Activated CD8-positive, alpha-beta memory T cell treated with anti-CD3 and anti-CD28 coated beads, Interleukin-2, amount 50 U/mL, for 24 hours (primary cell): ENCODE data around the gene FOXO1.
A peak's percentile ranks its signal among the peaks of the same experiment; 100 is the strongest.

Source experiments
- DNase-seq: peaks from one replicate; pipeline ENCODE4 v3.0.0-alpha.2; 2020; ENCODE audit errors: extremely low read depth

The FOXO1 gene

DNA sequence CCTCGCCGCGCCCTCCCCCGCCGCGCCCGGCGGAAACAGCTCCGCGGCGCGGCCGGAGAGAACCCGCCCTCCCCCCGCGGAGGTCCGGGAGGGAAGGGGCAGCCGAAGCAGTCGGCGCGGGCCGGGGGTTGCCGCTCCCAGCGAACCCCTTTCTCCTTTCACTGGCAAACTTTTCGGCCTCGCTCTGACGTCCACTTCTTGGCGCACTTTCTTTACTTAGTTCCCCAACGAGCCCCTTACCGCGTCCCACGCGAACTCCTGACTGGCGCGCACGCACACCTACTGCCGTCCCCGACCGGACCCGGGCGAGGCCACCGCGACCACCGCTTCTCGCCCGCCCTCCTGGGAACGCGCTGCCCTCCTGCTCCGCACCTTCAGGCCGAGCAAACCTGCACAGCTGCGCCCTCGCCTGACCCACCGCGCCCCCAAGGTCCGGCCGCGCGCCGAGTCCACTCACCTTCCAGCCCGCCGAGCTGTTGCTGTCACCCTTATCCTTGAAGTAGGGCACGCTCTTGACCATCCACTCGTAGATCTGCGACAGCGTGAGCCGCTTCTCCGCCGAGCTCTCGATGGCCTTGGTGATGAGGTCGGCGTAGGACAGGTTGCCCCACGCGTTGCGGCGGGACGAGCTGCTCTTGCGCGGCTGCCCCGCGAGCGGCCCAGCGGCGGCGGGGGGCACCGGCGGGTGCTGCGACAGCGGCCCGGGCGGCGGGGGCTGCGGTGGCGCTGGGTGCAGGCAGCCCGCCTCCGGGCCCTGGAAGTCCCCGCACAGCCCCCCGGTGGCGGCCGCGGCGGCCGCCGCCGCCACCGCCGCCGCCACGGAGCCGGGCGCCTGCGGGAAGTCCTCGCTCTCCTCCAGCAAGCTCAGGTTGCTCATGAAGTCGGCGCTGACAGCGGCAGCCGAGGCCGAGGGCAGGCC is 1.1 kb downstream of the FOXO1 start:
- no peak for DNase-seq

DNA sequence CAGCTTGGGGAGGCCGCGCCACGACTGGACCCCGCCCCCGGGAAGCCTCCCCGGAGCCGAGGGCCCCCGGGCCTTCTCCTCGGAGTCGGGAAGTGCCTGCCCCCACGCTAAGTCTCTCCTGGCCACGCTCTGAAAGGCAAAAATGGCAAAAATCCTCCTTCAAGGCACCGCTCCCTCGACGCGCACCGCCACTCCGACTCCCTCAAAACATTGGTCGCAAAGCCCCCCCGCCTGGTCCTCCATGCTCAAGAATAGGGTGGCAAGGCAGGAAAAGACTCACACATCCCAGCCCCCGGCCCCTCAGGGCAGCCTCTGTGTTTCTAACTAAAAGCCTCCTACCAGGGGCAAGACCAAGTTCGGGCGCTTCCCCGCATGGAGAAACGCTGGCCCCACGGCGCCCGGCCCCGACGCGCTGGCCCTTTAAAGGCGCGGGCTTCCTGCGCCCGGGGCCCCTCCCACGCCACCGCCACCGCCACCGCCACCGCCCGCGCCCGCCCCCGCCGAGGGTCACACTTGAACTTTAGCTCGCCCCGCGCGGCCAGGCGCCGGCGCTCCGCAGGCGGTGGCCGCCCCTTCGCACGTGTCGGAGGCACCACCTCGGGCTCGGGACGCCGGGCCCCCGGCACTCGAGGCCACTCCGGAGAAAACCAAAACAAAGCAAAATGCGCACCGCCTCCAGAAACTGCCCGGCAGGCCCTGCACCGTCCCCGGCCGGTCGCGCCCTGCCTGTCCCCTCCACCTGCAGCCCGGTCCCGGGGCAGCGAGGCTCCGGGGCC is 1.9 kb downstream of the FOXO1 start:
- DNase-seq = no peak

DNA sequence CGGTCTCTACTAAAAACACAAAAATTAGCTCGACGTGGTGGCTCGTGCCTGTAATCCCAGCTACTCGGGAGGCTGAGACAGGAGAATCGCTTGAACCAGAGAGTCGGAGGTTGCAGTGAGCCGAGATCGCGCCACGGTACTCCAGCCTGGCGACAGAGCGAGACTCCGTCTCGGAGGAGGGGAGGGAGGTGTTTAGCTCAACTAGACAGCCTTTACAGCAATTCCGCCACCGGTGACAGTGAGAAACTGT is 2.4 kb downstream of the FOXO1 start:
- DNase-seq = peak; percentile 44

DNA sequence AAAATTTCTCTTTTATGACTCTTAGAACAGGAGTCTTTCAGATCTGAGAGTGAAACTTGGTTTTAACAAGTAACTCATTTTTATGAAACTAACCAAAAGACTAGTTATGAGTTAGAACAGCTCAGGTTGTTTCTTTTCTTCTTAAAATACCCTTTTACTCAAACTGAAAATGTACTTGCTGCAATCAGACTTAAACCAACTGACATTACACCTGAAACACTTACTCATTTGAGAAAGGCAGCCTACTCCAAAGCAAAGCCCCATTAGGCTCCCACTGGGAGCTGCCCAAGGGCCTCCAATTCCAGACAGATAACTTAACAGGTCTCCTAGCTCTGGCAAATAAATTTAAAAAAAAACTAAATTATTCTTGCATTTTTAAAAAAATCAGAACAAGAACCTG is 3.6 kb downstream of the FOXO1 start:
- no peak for DNase-seq

DNA sequence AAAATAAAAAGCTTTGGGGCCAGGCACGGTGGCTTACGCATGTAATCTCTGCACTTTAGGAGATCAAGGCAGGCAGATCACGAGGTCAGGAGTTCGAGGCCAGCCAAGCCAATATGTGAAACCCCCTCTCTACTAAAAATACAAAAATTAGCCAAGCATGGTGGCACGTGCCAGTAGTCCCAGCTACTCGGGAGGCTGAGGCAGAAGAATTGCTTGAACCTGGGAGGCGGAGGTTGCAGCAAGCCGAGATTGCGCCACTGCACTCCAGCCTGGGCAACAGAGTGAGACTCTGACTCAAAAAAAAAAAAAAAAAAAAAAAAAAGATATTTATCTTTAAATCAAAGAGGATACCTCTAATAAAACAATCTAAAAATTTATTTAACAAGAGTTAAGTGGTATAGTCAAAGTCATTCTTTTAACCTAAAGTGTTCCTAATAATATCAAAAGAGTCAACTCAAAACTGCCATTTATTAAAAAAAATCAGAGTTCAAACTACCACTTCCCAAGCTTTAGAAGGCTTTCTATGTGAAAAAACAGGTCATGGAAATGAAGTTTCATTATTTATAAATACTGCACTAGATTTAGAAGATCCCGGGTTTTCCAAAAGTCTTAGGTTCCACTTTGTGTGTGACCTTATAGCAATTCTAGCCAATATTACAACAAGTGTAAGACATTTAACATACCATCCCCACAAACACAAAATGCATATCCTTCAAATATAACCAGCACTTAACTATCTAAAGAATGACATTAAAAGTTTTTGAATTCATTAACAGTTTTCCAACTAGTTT is 4.4 kb downstream of the FOXO1 start:
- no peak for DNase-seq

DNA sequence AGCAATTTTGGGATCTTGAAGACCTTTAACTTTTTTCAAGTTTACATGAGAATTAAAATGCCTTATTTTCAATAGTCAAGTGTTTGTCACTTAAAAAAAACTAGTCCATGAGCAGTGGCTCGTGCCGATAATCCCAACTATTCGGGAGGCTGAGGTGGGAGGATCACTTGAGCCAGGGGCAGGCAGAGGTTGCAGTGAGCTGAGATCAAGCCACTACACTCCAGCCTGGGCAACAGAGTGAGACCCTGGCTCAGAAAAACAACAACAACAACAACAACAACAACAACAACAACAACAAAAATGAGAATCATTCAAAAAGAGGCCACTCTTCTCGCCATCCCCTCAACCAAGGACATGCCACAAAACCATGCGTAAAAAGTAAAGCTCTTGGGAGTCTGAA is 5.7 kb downstream of the FOXO1 start:
- no peak for DNase-seq

DNA sequence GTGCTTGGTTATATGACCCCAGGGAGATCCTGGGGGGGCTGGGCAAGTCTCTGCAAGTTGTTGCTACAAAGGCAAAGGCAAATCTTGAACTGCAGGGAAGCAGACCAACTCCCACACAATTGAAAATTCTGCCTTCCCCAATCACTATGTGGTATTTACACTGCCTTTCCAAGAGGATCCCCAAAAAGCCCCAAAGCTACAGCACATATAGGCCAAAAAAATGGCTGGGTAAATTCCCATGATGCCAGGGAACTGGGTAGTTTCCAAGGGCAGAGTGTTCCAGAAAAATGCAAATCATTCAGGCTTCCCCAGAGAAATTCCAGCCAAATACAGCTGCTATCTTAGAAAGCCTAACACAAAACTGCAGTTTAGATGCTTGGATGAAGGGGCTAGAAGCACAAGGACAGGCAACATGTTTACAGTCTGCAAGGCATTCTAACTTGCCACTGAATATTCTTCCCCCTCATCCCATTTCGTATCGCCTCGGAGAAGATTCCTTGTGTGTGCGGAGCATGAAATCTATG is 6.2 kb downstream of the FOXO1 start:
- no peak for DNase-seq

DNA sequence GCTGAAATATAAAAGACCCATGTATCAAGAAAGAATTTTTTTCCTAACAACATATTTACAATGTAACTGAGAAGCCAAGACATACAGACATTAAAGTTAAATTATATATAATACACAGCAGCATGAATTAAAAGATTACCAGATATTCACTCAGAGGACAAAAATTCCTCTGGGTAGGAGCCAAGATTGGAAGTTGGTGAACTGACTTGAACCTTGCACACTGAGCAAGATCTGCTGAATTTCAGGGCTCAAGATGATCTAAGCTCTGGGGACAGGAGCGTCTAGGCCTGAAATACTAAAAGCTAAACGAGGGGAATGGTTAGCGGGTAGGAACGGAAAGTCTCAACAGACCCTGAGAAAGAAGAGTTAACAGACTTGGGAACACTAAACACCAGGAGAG is 8.5 kb downstream of the FOXO1 start:
- no peak for DNase-seq

DNA sequence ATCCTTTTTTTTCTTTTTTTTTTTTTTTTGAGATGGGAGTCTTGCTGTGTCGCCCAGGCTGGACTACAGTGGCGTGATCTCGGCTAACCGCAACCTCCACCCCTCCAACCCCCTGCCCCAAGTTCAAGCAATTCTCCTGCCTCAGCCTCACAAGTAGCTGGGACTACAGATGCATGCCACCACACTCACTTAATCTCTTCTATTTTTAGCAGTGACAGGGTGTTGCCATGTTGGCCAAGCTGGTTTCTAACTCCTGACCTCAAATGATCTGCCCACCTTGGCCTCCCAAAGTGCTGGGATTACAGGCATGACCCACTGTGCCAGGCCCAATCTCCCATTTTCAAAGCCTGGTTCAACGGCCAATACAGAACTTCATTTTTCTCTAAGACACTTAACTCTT is 9.1 kb downstream of the FOXO1 start:
- no peak for DNase-seq

DNA sequence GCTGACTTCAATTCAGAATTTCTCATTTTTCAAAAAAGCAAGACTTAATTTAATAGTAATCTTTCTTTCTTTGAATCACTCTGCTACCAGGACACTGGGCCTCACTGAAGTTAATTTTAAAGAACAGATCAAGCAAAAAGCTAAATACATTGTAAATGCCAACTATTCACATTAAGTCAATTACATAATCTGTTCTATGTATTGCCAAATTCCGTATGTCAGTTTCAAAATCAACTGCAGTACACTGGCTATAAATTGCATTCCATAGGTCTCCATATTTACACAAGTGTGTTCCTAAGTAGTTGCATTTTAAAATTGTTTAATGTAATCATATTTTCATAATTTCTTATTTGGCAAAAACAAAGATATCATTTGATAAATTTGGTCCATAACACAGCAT is 10.1 kb downstream of the FOXO1 start:
- DNase-seq = no peak

DNA sequence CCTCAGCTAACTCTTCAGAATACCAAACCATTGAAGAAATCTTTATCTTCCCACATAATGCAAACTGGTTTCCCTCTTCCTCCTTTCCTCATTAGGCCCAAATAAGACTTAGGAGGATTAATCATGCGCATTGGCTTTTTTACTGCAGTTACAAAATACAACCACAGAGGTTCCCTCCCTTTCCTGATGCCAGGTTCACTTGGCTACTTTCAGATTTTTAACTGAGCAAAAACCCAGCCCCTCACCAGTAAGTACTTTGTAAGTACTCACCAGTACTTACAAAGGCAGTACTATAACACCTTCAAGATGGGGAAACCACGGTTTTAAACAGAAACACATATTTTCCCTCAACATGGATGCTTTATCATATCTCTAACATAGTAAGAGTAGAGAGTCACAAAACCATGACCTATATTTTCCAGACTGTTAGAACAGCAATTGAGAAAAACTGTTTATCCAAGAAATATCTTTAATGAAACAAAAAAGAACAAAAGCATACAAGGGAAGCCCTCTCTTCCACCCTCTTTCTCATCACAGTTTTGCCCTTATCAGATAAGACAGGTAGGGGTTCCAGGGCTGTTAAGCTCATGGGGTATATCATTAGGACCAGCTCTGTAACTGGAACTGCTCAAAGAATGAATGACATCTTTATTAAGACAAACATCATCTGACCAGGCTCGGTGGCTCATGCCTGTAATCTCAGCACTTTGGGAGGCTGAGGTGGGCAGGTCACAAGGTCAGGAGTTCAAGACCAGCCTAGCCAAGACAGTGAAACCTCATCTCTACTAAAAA is 12.7 kb downstream of the FOXO1 start:
- DNase-seq = no peak

DNA sequence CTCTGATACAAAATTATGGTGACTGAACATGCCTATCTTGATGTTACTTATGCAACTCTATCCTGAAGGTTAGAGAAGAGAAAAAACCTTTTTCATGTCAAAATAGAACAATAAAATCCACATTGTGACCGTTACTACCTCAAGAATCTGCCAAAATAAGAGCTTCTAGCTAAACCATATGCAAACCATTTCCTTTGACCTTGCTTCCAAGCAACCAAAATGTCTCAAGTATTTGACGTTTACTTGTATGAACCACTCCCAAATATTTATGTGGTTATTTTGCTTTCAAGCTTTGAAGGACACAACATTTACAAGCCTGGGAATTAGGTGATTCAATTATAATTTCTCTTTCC is 13.9 kb downstream of the FOXO1 start:
- no peak for DNase-seq

DNA sequence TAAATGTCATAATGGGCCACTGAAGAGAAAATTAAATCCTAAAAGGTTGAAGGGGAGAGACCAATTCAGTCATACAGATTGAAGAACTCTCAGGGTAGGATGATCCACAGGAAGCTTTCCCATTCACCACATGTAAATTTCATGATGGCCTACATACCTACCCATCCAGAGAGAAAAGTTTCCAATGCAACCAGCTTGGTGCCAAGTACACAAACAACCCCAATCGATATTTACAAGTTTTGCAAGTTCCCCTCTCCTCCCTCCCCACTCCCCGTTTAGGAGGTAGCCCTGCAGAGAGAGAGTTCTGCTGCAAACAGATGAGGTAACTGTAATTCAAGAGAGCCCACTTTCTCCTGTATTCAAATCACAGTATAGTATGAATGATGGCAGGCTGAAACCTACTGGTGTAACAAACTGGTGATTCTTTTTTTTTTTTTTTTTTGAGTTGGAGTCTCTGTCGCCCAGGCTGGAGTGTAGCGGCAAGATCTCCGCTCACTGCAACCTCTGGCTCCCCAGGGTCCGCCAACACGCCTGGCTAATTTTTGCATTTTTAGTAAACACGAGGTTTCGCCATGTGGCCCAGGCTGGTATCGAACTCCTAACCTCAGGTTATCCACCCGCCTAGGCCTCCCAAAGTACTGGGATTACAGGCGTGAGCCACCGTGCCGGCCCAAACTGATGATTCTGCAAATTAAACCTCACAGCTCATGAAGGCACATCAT is 14.4 kb downstream of the FOXO1 start:
- no peak for DNase-seq

DNA sequence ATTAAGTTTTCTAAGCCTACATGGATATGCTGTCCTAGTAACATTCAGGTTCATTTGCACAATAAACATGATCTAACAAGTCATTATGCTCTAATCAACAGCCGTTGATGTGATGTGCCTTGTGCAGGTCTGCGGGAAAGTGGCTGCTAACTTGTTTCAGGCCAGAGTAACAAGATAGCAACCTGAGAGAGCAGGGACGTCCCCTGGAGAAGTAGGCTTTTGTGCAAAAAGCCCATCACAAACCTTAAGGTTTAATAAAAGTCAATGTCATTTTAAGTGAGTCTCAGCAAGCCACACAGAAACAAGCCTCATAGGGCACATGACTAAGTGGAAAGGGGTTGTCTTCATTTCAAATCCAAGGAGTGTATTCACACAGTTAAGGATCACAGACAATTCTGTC is 17.6 kb downstream of the FOXO1 start:
- no peak for DNase-seq

DNA sequence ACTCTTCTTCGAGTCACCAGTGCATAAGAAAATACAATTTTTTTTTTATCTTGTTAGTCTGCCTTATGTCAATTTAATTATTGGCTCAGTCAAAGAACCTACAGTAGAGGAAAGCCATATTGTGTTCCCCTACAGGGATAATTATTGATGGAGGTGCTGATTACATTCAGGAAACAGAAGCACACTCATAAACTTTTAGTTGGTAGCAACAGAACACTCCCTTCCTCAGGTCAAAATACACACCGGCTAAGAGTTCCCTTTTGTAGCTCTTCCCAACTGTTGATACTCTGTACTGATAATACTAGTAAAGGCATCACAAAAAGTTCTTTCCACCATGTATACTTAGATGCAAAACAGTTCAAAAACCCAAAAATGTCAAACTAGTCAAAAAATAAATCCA is 18.4 kb downstream of the FOXO1 start:
- DNase-seq = no peak

DNA sequence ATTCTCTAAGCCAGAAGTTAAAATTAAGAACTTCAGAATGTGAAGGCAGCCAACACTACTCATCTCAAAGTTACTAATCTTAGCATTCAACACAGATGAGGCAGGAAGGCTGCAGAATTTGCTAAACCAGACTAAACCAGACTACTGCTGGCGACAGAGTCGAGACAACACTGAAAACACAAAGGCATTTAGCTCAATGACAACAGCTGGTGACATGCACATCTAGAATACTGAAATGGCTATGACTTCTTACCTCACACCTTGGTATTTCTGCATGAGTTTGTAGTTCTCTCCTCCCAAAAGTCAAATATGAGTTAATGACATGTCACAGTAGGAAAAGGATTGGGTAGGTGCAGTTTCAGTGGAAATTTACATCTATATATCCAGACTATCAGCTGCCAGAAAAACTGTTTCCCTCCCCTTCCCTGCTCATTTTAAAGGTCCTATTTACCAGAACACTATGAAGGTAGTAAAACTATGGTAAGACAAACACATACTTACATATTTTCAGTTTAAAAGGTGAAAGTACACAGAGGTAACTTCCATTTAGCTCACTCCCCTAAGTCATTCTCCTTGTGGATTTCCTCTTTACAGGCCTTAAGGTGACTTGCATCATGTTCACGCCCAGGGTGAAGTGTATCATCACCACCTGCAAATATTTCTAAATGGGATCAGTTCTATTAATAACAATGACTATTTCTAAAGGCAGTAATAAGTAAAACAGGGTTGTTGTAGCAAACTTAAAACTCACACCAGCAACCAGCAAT is 21.4 kb downstream of the FOXO1 start:
- no peak for DNase-seq

DNA sequence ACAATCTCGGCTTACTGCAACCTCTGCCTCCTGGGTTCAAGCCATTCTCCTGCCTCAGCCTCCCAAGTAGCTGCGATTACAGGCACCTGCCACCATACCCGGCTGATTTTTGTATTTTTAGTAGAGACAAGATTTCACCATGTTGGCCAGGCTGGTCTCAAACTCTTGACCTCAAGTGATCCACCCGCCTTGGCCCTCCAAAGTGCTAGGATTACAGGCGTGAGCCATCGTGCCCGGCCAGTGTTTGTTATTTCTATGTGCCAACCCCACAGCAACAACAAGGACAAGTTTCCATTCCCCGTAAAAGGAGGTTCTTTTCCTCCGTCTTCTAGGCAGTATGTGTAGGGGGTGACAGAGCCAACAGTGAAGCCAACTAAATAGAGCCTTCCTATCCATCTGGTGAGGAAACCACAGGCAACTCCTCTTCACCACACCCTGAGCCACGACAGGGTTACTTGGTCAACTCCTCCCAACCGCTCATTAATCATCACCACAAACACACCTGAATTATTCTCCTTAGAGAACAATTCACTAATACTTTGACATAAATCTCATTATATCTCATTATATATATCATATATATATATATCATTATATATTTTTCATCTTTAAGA is 25.5 kb downstream of the FOXO1 start:
- no peak for DNase-seq

DNA sequence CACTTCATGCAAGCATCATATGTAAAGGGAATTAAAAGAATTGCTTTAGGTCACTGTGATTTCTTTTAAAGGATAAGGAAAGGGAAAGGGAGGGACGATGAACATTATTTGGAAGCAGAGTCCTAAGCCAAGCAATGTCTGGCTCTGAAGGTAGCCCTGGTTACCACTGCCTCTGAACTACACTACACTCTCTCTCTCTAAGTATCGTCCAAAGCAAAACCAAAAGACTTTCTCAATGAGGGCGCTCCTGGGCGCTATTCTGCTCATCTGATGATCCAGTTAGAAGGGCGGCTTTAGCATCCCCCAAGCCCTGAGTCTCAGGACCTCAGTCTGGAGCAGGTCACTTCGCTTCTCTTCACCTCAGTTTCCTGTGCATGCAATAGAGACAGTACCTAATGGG is 26.2 kb downstream of the FOXO1 start:
- DNase-seq = no peak

DNA sequence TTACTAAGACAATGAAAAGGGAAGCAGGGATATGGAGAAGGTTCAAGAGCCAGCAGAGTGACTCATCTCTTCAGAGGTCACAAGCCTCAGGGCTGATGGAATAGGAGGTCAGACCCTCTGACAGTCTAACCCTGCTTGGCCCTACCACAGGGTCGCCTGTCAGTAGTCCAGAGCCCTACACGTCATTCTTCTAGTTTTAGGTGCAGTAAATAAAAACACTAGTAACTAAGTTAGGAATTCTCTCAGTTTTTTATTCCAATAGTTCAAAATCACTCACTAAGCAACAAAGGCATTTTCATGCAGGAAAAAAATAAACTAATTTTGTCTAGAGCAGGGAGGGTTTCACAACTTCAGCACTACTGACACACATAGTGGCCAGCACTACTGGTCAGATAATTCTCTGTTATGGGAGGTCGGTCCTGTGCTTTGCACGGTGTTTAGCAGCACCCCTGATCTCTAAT is 27.2 kb downstream of the FOXO1 start:
- no peak for DNase-seq

DNA sequence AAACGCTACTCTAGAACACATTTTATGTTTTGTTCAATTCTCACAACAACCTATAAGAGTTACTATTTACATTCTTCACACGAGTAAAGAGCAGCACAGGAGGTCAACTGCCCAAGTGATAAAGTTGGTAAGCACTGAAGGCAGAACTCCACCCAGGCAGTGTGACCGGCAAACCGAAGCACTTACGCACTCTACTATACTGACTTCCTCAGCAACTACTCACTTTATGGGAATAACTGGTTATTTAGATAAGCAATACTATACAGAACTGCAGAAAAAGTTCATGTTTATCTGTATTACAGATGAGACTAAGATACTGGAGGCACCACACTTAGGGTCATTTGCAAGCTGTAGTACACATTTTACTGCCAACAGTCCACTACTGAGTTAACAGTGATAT is 28.8 kb downstream of the FOXO1 start:
- no peak for DNase-seq
